SK-N-SH (cell line): ENCODE measurements around the gene MMP13. TPM values are rescaled to one million over a fixed set of nuclear protein-coding genes. Genes with fewer than 3 reads are reported as not detected.

Experiments
- CTCF ChIA-PET: fragments of 300-600, 350-600 bp; formaldehyde crosslinking; extraction: SDS; loops from one replicate; lab custom pipeline; 2021; lab: Yijun Ruan, JAX
- POLR2A ChIA-PET: fragments of 350-600 bp; sonication (Branson Sonifier 250); formaldehyde crosslinking; extraction: SDS; loops from one replicate; lab custom pipeline; 2020; ENCODE audit warnings: antibody characterized with exemption, inconsistent platforms; lab: Yijun Ruan, JAX
- DNase-seq: peaks from one replicate; pipeline ENCODE4 v3.0.0; 2012
- H2AFZ ChIP-seq: fragments of 200-600 bp; sonication (generic); 2 replicates; pipeline ENCODE4 v1.8.1; 2016; ENCODE audit warnings: antibody characterized with exemption, mild to moderate bottlenecking, low read depth
- H3F3A ChIP-seq: fragments of 200-600 bp; sonication (generic); replicated peaks from 2 replicates; pipeline ENCODE3; 2016; ENCODE audit warnings: antibody characterized with exemption, mild to moderate bottlenecking; ENCODE audit not compliant: insufficient read depth
- H3K27ac ChIP-seq, 2 experiments: fragments of 200-500 bp in 1 of 2; fragments of 200-600 bp in 1 of 2; sonication (Bioruptor generic) in 1 of 2; sonication (generic), shearing (Covaris generic) in 1 of 2; 2 replicates each; pipeline versions ENCODE4 v1.5.1 to v1.6.1; 2014 to 2016; ENCODE audit warnings: low read depth in 2 of 2, inconsistent platforms in 1 of 2, low read length in 1 of 2, mild to moderate bottlenecking in 1 of 2, mixed read lengths in 1 of 2
- H3K27me3 ChIP-seq: fragments of 200-600 bp; sonication (generic), shearing (Covaris generic); 2 replicates; pipeline ENCODE4 v1.6.1; 2016; ENCODE audit warnings: mixed run types; ENCODE audit not compliant: insufficient read depth
- H3K36me3 ChIP-seq, 2 experiments: fragments of 200-500 bp in 1 of 2; fragments of 200-600 bp in 1 of 2; sonication (Bioruptor generic) in 1 of 2; sonication (generic) in 1 of 2; replicated peaks in 1 of 2; 2 replicates each; pipeline versions ENCODE3 to v1.5.1; 2014 to 2016; ENCODE audit warnings: low read length in 1 of 2, mild to moderate bottlenecking in 1 of 2; ENCODE audit not compliant: insufficient read depth in 2 of 2, control insufficient read depth in 1 of 2
- H3K4me1 ChIP-seq, 2 experiments: fragments of 200-500 bp in 1 of 2; fragments of 200-600 bp in 1 of 2; sonication (Bioruptor generic) in 1 of 2; sonication (generic), shearing (Covaris generic) in 1 of 2; 2 replicates each; pipeline versions ENCODE4 v1.5.1 to v1.6.1; 2014 to 2016; ENCODE audit warnings: low read depth in 1 of 2, low read length in 1 of 2, mixed run types in 1 of 2; ENCODE audit not compliant: insufficient read depth in 2 of 2, control insufficient read depth in 1 of 2
- H3K4me2 ChIP-seq: fragments of 200-600 bp; sonication (generic), shearing (Covaris generic); 2 replicates; pipeline ENCODE4 v1.6.1; 2017; ENCODE audit warnings: mixed run types
- H3K4me3 ChIP-seq, 2 experiments: fragments of 200-500 bp in 1 of 2; fragments of 200-600 bp in 1 of 2; sonication (Bioruptor generic) in 1 of 2; sonication (generic), shearing (Covaris generic) in 1 of 2; 2 replicates each; pipeline versions ENCODE4 v1.5.1 to v1.8.1; 2014 to 2016; ENCODE audit warnings: low read depth in 2 of 2, inconsistent platforms in 1 of 2, low read length in 1 of 2, mild to moderate bottlenecking in 1 of 2, mixed read lengths in 1 of 2, moderate library complexity in 1 of 2
- H3K79me2 ChIP-seq: fragments of 200-600 bp; sonication (generic); 2 replicates; pipeline ENCODE4 v1.8.1; 2017; ENCODE audit warnings: mild to moderate bottlenecking; ENCODE audit not compliant: insufficient read depth
- H3K9ac ChIP-seq: fragments of 200-600 bp; sonication (generic); 2 replicates; pipeline ENCODE4 v1.6.1; 2017; ENCODE audit warnings: mixed run types
- H3K9me2 ChIP-seq: fragments of 200-600 bp; sonication (generic); 2 replicates; pipeline ENCODE4 v1.6.1; 2017; ENCODE audit warnings: mixed run types
- H3K9me3 ChIP-seq: fragments of 200-600 bp; sonication (generic); 2 replicates; pipeline ENCODE4 v1.6.1; 2017; ENCODE audit warnings: mixed run types, mild to moderate bottlenecking, moderate library complexity
- H4K20me1 ChIP-seq: fragments of 200-600 bp; sonication (generic); 2 replicates; pipeline ENCODE4 v1.6.1; 2017; ENCODE audit warnings: mild to moderate bottlenecking, mixed run types; ENCODE audit not compliant: insufficient read depth
- CTCF ChIP-seq: fragments of 200-600 bp; sonication (generic); IDR thresholded peaks from 2 replicates; pipeline ENCODE4 v1.6.1; 2017; ENCODE audit warnings: antibody characterized with exemption, mild to moderate bottlenecking, moderate library complexity
- ELF1 ChIP-seq: IDR thresholded peaks from 2 replicates; pipeline ENCODE4 v1.4.0; 2012
- EZH2phosphoT487 ChIP-seq: fragments of 200-600 bp; sonication (generic); IDR thresholded peaks from 2 replicates; pipeline ENCODE4 v1.6.1; 2017; ENCODE audit warnings: low read depth, mixed run types, mild to moderate bottlenecking, antibody characterized with exemption, moderate library complexity, borderline replicate concordance
- FOXM1 ChIP-seq: IDR thresholded peaks from 2 replicates; pipeline ENCODE4 v1.4.0; 2012; ENCODE audit warnings: low read depth, mild to moderate bottlenecking
- GATA2 ChIP-seq: sonication (generic); formaldehyde crosslinking; IDR thresholded peaks from 2 replicates; pipeline ENCODE4 v1.5.0; 2020; ENCODE audit warnings: mild to moderate bottlenecking, missing genetic modification reagents
- IRF3 ChIP-seq: fragments of 150-350 bp; IDR thresholded peaks from 2 replicates; pipeline ENCODE4 v1.6.1; 2016; ENCODE audit warnings: mild to moderate bottlenecking, low read depth, low read length
- JUND ChIP-seq: IDR thresholded peaks from 2 replicates; pipeline ENCODE4 v1.4.0; 2012
- PBX3 ChIP-seq: IDR thresholded peaks from 2 replicates; pipeline ENCODE4; 2012
- POLR2AphosphoS5 ChIP-seq: IDR thresholded peaks from 2 replicates; pipeline ENCODE4 v1.6.1; 2012; ENCODE audit warnings: low read depth, low read length
- RAD21 ChIP-seq: IDR thresholded peaks from 2 replicates; pipeline ENCODE4 v1.6.1; 2012; ENCODE audit warnings: mild to moderate bottlenecking, low read length
- REST ChIP-seq: IDR thresholded peaks from 2 replicates; pipeline ENCODE4 v1.6.1; 2012; ENCODE audit warnings: mild to moderate bottlenecking, low read depth, low read length, moderate library complexity
- RXRA ChIP-seq: IDR thresholded peaks from 2 replicates; pipeline ENCODE4 v1.4.0; 2012; ENCODE audit warnings: low read depth, mild to moderate bottlenecking, borderline replicate concordance
- TAF1 ChIP-seq: IDR thresholded peaks from 2 replicates; pipeline ENCODE4 v1.6.1; 2012; ENCODE audit warnings: low read depth, mild to moderate bottlenecking, low read length, moderate library complexity, borderline replicate concordance
- TCF12 ChIP-seq: IDR thresholded peaks from 2 replicates; pipeline ENCODE4 v1.4.0; 2012
- TEAD4 ChIP-seq: IDR thresholded peaks from 2 replicates; pipeline ENCODE4 v1.4.0; 2012; ENCODE audit warnings: mild to moderate bottlenecking, borderline replicate concordance; ENCODE audit not compliant: insufficient read depth
- WGBS: methylation state at CpG from one replicate; pipeline ENCODE4 v1.1.6; 2017; ENCODE audit warnings: low lambda C conversion rate; 5-methylcytosine and 5-hydroxymethylcytosine counted together
- polyA plus RNA-seq, 3 experiments: library from polyadenylated mRNA; depleted of rRNA; stranded (reverse); fragments of >200 nt; gene quantifications; 2 replicates each; pipeline ENCODE4 v1.2.3, GENCODE V29; 2012

The MMP13 gene
- polyA plus RNA-seq, 1 of the 3 experiments (the other 2 are of a cell fraction): 0.12 TPM

GRCh38 chr11:102991776-102992175, 36.2 kb upstream of the MMP13 start:
- POLR2A ChIA-PET: no interaction called here
- H4K20me1 ChIP-seq: no peaks in the 10 kb centered on the region
- H3K36me3 ChIP-seq: no peaks in the 10 kb centered on the region
- H3K9ac ChIP-seq: no peak overlapping the region
- TF ChIP-seq REST (no peak), CTCF (no peak), RAD21 (no peak), GATA2 (CRISPR knock-in tag) (no peak), EZH2phosphoT487 (no peak), TAF1 (no peak), TEAD4 (no peak), JUND (no peak), ELF1 (no peak), IRF3 (no peak), FOXM1 (no peak), PBX3 (no peak), RXRA (no peak), POLR2AphosphoS5 (no peak), TCF12 (no peak)
- no peak overlapping the region for H3K4me3 ChIP-seq
- CTCF ChIA-PET: no interaction called here
- DNase-seq: no peak
- H3K27me3 ChIP-seq: no peaks in the 10 kb centered on the region
- WGBS: 46% methylated on average over 3 of the region's 3 CpGs
- H3K4me2 ChIP-seq: no peak overlapping the region
- no peaks in the 10 kb centered on the region for H3K9me2 ChIP-seq
- peaks cover 0 to 32% of the 10 kb centered on the region in 2 experiments; a peak in 2 of 4 replicates for H3K4me1 ChIP-seq
- H3K27ac ChIP-seq: no peak overlapping the region
- no peaks in the 10 kb centered on the region for H3K79me2 ChIP-seq
- H3F3A ChIP-seq: peaks cover 15% of the 10 kb centered on the region
- no peak overlapping the region for H2AFZ ChIP-seq
- H3K9me3 ChIP-seq: no peaks in the 10 kb centered on the region
